ENCODE data around the gene JAK1.

GRCh38 chr1:64866689-64867088 is 99.7 kb downstream of the JAK1 start:
- TF ChIP-seq CTCF (IDR thresholded peaks at IDR 0.05 in 4 of 5, conservative IDR thresholded peaks at IDR 0.05 in 1 of 5) (no peak), POLR2A (IDR thresholded peaks at IDR 0.05) (no peak)

Measured in gastrocnemius medialis (tissue), 4 donors.